Measurements from ENCODE around the gene SCN1B.

SCN1B gene

DNA sequence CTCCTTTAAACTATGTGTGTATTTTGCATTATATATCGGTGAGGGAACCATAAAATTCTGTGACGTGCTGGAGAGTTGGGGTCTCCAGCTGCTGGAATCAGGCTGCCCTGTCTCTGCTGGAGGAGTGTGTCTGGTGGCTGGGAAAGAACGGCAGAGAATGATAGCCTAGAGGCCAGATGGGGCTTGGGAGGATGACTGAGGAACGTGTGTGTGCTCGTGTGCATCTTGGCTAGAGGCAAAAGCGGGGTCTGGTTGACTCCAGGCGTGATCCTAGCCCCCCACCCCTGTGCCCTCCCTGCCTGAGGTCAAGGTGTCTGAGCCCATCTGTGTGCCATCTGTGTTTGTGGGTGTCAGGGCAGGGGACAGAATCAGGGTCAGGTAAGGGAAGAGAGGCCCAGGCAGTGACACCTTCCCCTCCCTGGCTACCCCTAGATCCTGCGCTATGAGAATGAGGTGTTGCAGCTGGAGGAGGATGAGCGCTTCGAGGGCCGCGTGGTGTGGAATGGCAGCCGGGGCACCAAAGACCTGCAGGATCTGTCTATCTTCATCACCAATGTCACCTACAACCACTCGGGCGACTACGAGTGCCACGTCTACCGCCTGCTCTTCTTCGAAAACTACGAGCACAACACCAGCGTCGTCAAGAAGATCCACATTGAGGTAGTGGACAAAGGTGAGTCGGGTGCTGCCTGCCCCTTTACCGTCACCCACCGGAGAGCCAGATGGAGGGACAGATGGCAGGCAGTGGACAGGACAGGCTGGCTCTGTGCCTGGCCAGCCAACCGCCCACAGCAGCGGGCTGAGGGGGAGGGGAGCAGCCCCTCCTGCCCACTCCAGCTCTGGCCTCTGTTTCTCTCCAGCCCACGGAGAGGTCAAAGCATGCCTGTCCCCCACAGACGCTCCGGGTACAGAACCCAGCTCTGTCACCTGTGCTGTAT lies 3.1 kb downstream of the SCN1B start:
- TF ChIP-seq, protein P1, sequence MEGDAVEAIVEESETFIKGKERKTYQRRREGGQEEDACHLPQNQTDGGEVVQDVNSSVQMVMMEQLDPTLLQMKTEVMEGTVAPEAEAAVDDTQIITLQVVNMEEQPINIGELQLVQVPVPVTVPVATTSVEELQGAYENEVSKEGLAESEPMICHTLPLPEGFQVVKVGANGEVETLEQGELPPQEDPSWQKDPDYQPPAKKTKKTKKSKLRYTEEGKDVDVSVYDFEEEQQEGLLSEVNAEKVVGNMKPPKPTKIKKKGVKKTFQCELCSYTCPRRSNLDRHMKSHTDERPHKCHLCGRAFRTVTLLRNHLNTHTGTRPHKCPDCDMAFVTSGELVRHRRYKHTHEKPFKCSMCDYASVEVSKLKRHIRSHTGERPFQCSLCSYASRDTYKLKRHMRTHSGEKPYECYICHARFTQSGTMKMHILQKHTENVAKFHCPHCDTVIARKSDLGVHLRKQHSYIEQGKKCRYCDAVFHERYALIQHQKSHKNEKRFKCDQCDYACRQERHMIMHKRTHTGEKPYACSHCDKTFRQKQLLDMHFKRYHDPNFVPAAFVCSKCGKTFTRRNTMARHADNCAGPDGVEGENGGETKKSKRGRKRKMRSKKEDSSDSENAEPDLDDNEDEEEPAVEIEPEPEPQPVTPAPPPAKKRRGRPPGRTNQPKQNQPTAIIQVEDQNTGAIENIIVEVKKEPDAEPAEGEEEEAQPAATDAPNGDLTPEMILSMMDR (IDR thresholded peaks at IDR 0.05; ENCODE audit: low read length, missing control alignments) = no peak
- DNase-seq (ENCODE audit: low read depth) = no peak

DNA sequence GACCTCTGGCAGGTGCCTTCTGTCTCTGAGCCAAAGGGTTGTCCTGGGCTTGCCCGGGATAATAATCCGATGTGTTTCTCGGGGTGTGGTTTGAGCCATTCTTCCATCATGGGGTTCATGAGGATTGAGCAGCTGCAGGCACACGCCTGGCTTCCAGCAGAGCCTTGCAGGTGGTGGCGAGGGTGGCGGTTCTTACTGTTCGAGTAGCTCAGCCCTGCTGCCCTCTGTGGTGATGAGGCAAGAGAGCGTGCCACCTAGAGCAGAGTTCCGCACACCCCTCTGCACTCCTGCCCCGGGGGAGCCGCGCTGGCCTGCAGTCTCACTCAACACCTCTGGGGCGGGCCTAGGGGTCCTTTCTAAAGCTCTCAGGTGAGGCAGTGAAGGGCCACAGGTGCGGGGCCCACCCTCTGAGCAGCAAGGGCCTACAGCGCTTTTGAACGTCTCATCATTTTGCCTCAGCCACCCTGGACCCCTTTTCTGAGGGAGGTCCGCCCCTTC lies 3.8 kb downstream of the SCN1B start:
- TF ChIP-seq, protein P1 (IDR thresholded peaks at IDR 0.05; ENCODE audit: low read length, missing control alignments) = no peak
- no peak for DNase-seq (ENCODE audit: low read depth)
- no peak overlapping the region for H3K4me3 ChIP-seq (replicated peaks; ENCODE audit: low read depth, low read length)

More for the DNA sequence above, 3.1 kb downstream of the SCN1B start:
- H3K4me3 ChIP-seq (replicated peaks; ENCODE audit: low read depth, low read length) = no peak overlapping the region

DNA sequence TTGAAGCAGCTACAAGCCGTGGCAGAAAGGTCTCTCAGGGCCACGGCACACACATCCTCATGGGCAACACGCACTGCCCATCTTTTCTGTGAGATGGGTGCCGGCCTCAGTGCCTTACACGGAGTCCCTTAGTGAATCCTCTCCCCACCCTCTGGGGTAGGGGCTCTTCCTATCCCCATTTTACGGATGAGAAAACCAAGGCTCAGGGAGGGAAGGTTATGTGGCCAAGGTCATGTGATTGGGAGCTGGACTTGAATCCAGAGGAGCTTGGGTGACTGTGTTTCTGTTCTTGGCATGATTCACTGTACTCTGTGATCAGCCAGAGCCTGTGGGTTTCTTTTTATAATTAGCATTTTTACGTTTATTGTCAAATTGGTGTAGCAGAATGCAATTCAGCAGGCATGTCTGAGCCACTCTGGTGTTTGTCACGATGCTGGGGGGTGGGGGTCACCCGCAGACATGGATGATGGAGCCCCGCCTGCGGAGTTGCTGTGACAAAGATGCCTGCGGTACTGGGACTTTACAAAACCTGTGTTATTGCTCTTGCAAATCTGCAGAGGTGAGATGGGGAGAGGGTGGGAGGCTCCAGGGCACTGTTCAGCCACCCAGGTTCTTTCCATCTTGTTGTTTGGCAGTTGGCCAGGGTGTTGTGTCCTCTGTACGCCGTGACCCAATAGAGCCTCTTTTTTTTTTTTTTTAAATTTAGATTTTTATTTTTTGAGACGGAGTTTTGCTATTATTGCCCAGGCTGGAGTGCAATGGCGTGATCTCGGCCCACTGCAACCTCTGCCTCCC lies 4.5 kb downstream of the SCN1B start:
- TF ChIP-seq, protein P1 (IDR thresholded peaks at IDR 0.05; ENCODE audit: low read length, missing control alignments) = no peak
- DNase-seq (ENCODE audit: low read depth) = no peak
- no peak overlapping the region for H3K4me3 ChIP-seq (replicated peaks; ENCODE audit: low read depth, low read length)

DNA sequence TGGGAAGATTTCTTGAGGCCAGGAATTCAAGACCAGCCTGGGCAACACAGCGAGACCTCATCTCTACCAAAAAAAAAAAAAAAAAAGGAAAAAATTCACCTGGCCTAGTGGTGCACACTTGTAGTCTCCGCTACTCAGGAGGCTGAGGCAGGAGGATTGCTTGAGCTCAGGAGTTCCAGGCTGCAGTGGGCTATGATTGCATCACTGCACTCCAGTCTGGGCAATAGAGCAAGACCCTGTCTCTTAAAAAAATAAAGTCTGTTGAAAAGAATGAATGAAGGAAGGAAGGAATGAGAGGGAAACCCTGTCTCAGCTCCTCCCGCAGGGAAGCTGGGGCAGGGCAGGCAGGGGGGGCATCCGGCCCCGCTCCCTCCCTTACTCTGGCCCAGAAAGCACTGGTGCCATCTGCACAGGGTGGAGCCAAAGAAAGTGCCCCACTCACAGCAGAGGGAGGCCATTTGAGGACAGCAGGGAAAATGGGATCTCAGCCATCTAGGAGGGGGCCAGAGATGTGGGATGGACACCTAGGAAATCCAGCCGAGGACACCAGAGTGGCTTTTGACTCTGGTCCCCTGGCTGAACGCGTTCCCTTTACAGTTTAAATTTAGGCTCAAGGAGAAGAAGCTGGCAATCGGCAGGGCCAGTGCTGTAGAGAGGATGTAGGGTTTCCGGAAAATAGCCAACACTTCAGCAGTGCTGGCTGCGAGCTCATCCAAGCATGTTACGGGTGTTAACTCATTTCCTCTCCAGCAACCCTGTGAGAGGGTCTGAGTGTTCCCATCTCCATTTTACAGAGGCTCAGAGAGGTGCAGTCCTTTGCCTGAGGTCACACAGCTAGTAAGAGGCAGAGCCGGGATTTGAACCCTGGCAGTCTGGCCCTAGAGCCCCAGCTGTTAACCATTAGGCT lies 7.7 kb downstream of the SCN1B start:
- TF ChIP-seq, protein P1 (IDR thresholded peaks at IDR 0.05; ENCODE audit: low read length, missing control alignments) = no peak
- DNase-seq (ENCODE audit: low read depth) = peak; percentile 59
- no peak overlapping the region for H3K4me3 ChIP-seq (replicated peaks; ENCODE audit: low read depth, low read length)

DNA sequence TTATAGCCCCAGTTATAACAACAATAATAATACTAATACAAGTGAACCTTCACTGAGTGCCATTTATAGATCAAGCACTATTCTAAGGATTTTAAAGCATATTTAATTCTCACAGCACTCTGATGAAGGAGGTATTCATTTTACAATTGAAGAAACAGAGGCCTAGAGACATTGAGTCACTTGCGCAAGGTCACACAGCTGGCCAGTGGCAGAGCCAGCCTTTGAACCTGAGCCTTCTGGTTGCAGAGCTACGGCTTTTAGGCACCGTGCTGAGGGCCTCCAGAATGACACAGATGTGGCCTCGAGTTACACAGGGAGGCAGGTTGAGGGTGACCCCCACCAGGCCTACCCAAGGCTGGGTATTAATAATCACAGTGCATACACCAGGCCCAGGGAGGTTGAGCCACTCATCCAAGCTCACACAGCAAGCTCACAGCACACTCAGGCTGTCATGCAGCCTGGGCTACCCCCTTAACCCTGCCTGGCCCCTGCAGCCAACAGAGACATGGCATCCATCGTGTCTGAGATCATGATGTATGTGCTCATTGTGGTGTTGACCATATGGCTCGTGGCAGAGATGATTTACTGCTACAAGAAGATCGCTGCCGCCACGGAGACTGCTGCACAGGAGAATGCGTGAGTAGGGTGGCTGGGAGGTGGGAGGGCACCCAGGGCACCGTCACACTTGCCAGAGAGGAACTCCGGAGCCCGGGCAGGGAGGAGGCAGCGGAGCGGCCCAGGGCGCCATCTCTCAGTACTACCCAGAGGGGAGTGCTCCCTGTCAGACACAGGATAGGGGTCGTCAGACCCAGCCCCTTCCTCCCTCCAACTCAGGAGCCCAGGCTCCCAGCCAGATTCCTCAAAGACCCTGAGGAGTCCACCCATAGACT lies 8.6 kb downstream of the SCN1B start:
- TF ChIP-seq, protein P1 (IDR thresholded peaks at IDR 0.05; ENCODE audit: low read length, missing control alignments) = no peak
- DNase-seq (ENCODE audit: low read depth) = no peak
- no peak overlapping the region for H3K4me3 ChIP-seq (replicated peaks; ENCODE audit: low read depth, low read length)
